ENCODE results near the gene FAM3C. TPM values are rescaled to one million over a fixed set of nuclear protein-coding genes. Genes with fewer than 3 reads are reported as not detected.
A peak's percentile ranks its signal among the peaks of the same experiment; 100 is the strongest.

Gene FAM3C
- total RNA-seq, 1 donor from 2014 or later = 89.7 TPM

- H3K4me3 ChIP-seq (ENCODE audit: low read depth, low read length) = no peak overlapping the region
- no peaks in the 10 kb centered on the region for H3K27me3 ChIP-seq (ENCODE audit: control insufficient read depth, insufficient read depth, low read length)
- peaks cover 2% of the 10 kb centered on the region for H3K36me3 ChIP-seq (ENCODE audit: control insufficient read depth, insufficient read depth, low read length)
- no peak for TF ChIP-seq CTCF (IDR thresholded peaks at IDR 0.05; ENCODE audit: insufficient read depth, low read length, poor library complexity, severe bottlenecking)
- no peak for DNase-seq (ENCODE audit: low read depth)
Measured at GRCh38 chr7:121382473-121382872, 13.6 kb downstream of the FAM3C start.

- Histone ChIP-seq H3K4me3 (ENCODE audit: low read depth, low read length) (no peak overlapping the region), H3K36me3 (ENCODE audit: control insufficient read depth, insufficient read depth, low read length) (peaks cover 2% of the 10 kb centered on the region), H3K27me3 (ENCODE audit: control insufficient read depth, insufficient read depth, low read length) (no peaks in the 10 kb centered on the region)
- TF ChIP-seq CTCF (IDR thresholded peaks at IDR 0.05; ENCODE audit: insufficient read depth, low read length, poor library complexity, severe bottlenecking) = no peak
- DNase-seq (ENCODE audit: low read depth) = no peak
Measured at GRCh38 chr7:121379930-121380329, 16.2 kb downstream of the FAM3C start.

- DNase-seq (ENCODE audit: low read depth) = no peak
- no peak for TF ChIP-seq CTCF (IDR thresholded peaks at IDR 0.05; ENCODE audit: insufficient read depth, low read length, poor library complexity, severe bottlenecking)
- Histone ChIP-seq H3K27me3 (ENCODE audit: control insufficient read depth, insufficient read depth, low read length) (no peaks in the 10 kb centered on the region), H3K4me3 (ENCODE audit: low read depth, low read length) (no peak overlapping the region), H3K36me3 (ENCODE audit: control insufficient read depth, insufficient read depth, low read length) (peaks cover 2% of the 10 kb centered on the region)
Measured at GRCh38 chr7:121376979-121377378, 19.1 kb downstream of the FAM3C start.

GRCh38 chr7:121373177-121373576 is 22.9 kb downstream of the FAM3C start:
- peak; percentile 1 for TF ChIP-seq CTCF (IDR thresholded peaks at IDR 0.05; ENCODE audit: insufficient read depth, low read length, poor library complexity, severe bottlenecking)
- H3K4me3 ChIP-seq (ENCODE audit: low read depth, low read length) = no peak overlapping the region
- no peak for DNase-seq (ENCODE audit: low read depth)
- no peaks in the 10 kb centered on the region for H3K27me3 ChIP-seq (ENCODE audit: control insufficient read depth, insufficient read depth, low read length)
- no peaks in the 10 kb centered on the region for H3K36me3 ChIP-seq (ENCODE audit: control insufficient read depth, insufficient read depth, low read length)

- no peak for DNase-seq (ENCODE audit: low read depth)
- TF ChIP-seq CTCF (IDR thresholded peaks at IDR 0.05; ENCODE audit: insufficient read depth, low read length, poor library complexity, severe bottlenecking) = no peak
- Histone ChIP-seq H3K27me3 (ENCODE audit: control insufficient read depth, insufficient read depth, low read length) (no peaks in the 10 kb centered on the region), H3K36me3 (ENCODE audit: control insufficient read depth, insufficient read depth, low read length) (no peaks in the 10 kb centered on the region), H3K4me3 (ENCODE audit: low read depth, low read length) (no peak overlapping the region)
Measured at GRCh38 chr7:121372376-121373010, 23.6 kb downstream of the FAM3C start.

GRCh38 chr7:121371883-121372282 is 24.2 kb downstream of the FAM3C start:
- no peak for TF ChIP-seq CTCF (IDR thresholded peaks at IDR 0.05; ENCODE audit: insufficient read depth, low read length, poor library complexity, severe bottlenecking)
- no peak overlapping the region for H3K4me3 ChIP-seq (ENCODE audit: low read depth, low read length)
- no peak for DNase-seq (ENCODE audit: low read depth)
- no peaks in the 10 kb centered on the region for H3K36me3 ChIP-seq (ENCODE audit: control insufficient read depth, insufficient read depth, low read length)
- no peaks in the 10 kb centered on the region for H3K27me3 ChIP-seq (ENCODE audit: control insufficient read depth, insufficient read depth, low read length)
